Uterus (tissue), 4 donors: ENCODE measurements around the gene ALOXE3. TPM values are rescaled to one million over a fixed set of nuclear protein-coding genes. Genes with fewer than 3 reads are reported as not detected.
"Not testable (repeated sequence)": the region's sequence is repeated elsewhere in the genome, so short reads cannot be mapped to it uniquely, and the experiment has no call there.

Experiments used
- DNase-seq, 2 donors: peaks; one replicate each; pipeline ENCODE4 v3.0.0-alpha.2; 2019 to 2020
- H3K27ac ChIP-seq, 2 donors: fragments of 200-600 bp; sonication (generic); 1 replicate in 1 of 2; 2 replicates in 1 of 2; pipeline ENCODE4 v1.5.1; 2016 to 2018
- H3K27me3 ChIP-seq, 2 donors: fragments of 200-600 bp; sonication (generic); one replicate each; pipeline ENCODE4 v1.5.1; 2018 to 2019; ENCODE audit warnings: control low read depth in 1 of 2
- H3K36me3 ChIP-seq, 2 donors: fragments of 200-600 bp; sonication (generic); one replicate each; pipeline ENCODE4 v1.5.1; 2019; ENCODE audit warnings: control low read depth in 1 of 2
- H3K4me1 ChIP-seq, 2 donors: fragments of 200-600 bp; sonication (generic); one replicate each; pipeline ENCODE4 v1.5.1; 2018 to 2019; ENCODE audit warnings: control low read depth in 1 of 2
- H3K4me3 ChIP-seq, 2 donors: fragments of 200-600 bp; sonication (generic); 1 replicate in 1 of 2; 2 replicates in 1 of 2; pipeline ENCODE4 v1.5.1; 2018 to 2019; ENCODE audit warnings: mild to moderate bottlenecking in 1 of 2
- H3K9me3 ChIP-seq, 2 donors: fragments of 200-600 bp; sonication (generic); one replicate each; pipeline ENCODE4 v1.5.1; 2019; ENCODE audit warnings: control low read depth in 1 of 2
- POLR2A ChIP-seq, 2 donors: fragments of 450-650 bp; IDR thresholded peaks; one replicate each; pipeline ENCODE4 v1.6.1; 2016; ENCODE audit warnings: antibody characterized with exemption in 2 of 2, mild to moderate bottlenecking in 1 of 2, moderate library complexity in 1 of 2
- intact Hi-C: fragments of 100-400 bp; cut with DNase I; formaldehyde crosslinking; loops from one replicate; pipeline ENCODE4 v1.15.1; 2023; ENCODE audit warnings: low total_unique reads
- total RNA-seq, 4 donors: library from RNA; depleted of rRNA in 3 of 4; stranded (reverse); fragments of >200 nt in 3 of 4; gene quantifications; one replicate each; pipeline versions ENCODE4 v1.1.0 to v1.2.4, GENCODE V29; 2014 to 2023
- TF ChIP-seq, protein P1 (sequence below), 4 experiments: fragments of 200-600 bp in 2 of 4; fragments of 450-650 bp in 2 of 4; sonication (generic) in 2 of 4; IDR thresholded peaks; one replicate each; pipeline ENCODE4 v1.5.1; 2016 to 2019; ENCODE audit warnings: antibody characterized with exemption in 4 of 4, mild to moderate bottlenecking in 2 of 4, moderate library complexity in 1 of 4
- donor health status: DM: yes; HTN: yes; CAD: no.

ALOXE3 gene
- total RNA-seq, 4 donors from 2014 or later: 0.26 TPM; not detected in 3

- Histone ChIP-seq H3K27me3 (peaks cover 0 to 4% of the 10 kb centered on the region in 2 donors), H3K27ac (no peak overlapping the region), H3K4me1 (peaks cover 0 to 7% of the 10 kb centered on the region in 2 donors), H3K4me3 (no peak overlapping the region), H3K36me3 (no peaks in the 10 kb centered on the region), H3K9me3 (no peaks in the 10 kb centered on the region)
- no peak for DNase-seq
- intact Hi-C loops: no loop called here
- TF ChIP-seq, protein P1, sequence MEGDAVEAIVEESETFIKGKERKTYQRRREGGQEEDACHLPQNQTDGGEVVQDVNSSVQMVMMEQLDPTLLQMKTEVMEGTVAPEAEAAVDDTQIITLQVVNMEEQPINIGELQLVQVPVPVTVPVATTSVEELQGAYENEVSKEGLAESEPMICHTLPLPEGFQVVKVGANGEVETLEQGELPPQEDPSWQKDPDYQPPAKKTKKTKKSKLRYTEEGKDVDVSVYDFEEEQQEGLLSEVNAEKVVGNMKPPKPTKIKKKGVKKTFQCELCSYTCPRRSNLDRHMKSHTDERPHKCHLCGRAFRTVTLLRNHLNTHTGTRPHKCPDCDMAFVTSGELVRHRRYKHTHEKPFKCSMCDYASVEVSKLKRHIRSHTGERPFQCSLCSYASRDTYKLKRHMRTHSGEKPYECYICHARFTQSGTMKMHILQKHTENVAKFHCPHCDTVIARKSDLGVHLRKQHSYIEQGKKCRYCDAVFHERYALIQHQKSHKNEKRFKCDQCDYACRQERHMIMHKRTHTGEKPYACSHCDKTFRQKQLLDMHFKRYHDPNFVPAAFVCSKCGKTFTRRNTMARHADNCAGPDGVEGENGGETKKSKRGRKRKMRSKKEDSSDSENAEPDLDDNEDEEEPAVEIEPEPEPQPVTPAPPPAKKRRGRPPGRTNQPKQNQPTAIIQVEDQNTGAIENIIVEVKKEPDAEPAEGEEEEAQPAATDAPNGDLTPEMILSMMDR (IDR thresholded peaks at IDR 0.05): no peak
- TF ChIP-seq POLR2A (IDR thresholded peaks at IDR 0.05): no peak
These were observed 36.0 kb downstream of the ALOXE3 start for GRCh38 chr17:8082292-8082691.

DNA sequence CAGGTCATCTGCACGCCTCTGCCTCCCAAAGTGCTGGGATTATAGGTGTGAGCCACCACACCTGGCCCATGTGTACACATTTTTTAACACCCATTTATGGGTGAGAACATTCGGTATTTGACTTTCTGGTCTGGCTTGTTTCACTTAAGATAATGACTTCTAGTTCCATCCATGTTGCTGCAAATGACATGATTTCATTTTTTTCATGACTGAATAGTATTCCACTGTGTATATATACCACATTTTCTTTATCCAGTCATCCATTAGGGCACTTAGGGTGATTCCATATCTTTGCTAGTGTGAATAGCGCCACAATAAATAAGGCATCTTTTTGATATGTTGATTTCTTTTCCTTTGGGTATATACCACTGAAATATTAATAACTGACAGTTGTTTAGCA is 36.4 kb downstream of the ALOXE3 start:
- Histone ChIP-seq H3K27me3 (peaks cover 0 to 4% of the 10 kb centered on the region in 2 donors), H3K27ac (no peak overlapping the region), H3K9me3 (no peaks in the 10 kb centered on the region), H3K4me1 (peaks cover 0 to 7% of the 10 kb centered on the region in 2 donors), H3K36me3 (no peaks in the 10 kb centered on the region), H3K4me3 (no peak overlapping the region)
- TF ChIP-seq, protein P1 (IDR thresholded peaks at IDR 0.05): no peak
- TF ChIP-seq POLR2A (IDR thresholded peaks at IDR 0.05): no peak
- intact Hi-C loops: no loop called here
- DNase-seq: no peak

GRCh38 chr17:8080799-8081219 is 37.5 kb downstream of the ALOXE3 start:
- Histone ChIP-seq H3K4me3 (no peak overlapping the region), H3K27me3 (peaks cover 0 to 4% of the 10 kb centered on the region in 2 donors), H3K4me1 (peaks cover 0 to 7% of the 10 kb centered on the region in 2 donors), H3K36me3 (no peaks in the 10 kb centered on the region), H3K9me3 (no peaks in the 10 kb centered on the region), H3K27ac (no peak overlapping the region)
- DNase-seq: no peak
- TF ChIP-seq POLR2A (IDR thresholded peaks at IDR 0.05): no peak
- TF ChIP-seq, protein P1 (IDR thresholded peaks at IDR 0.05): no peak
- intact Hi-C loops: no loop called here

DNA sequence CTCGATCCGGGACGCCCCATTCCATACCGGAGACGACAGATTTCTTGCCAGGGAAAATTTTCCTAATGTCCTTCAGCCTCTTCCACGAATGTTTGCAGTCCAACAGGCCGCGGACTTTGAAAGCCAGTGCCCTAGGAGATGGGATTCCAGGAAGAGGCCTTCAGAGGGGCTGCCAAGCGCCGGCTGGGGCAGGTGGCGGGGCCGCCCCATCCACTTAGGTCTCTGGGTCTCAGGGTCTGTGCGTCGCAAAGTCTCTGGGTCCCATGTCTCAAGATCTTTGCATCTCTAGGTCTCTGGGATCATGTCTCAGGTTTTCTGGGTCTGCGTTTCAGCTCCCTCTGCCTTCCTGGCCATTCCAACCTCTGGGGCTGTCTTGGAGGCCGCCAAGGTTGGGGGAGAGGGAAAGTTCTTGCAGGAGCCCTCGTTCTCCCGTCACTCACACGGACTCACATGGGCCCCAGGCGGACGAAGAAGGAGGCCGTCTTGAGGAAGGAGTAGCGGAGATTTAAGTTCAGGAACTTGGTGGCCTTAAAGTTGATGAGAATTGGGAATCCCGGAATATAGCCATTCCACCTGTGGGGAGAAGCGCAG is 38.0 kb downstream of the ALOXE3 start:
- DNase-seq: no peak
- peak overlapping the region in 1 of 2 donors; percentile 15 for H3K4me3 ChIP-seq
- TF ChIP-seq, protein P1 (IDR thresholded peaks at IDR 0.05): no peak
- TF ChIP-seq POLR2A (IDR thresholded peaks at IDR 0.05): no peak

GRCh38 chr17:8079291-8080207 is 38.8 kb downstream of the ALOXE3 start:
- Histone ChIP-seq H3K27me3 (peaks cover 0 to 15% of the 10 kb centered on the region in 2 donors), H3K27ac (no peak overlapping the region), H3K9me3 (no peaks in the 10 kb centered on the region), H3K4me1 (peaks cover 0 to 7% of the 10 kb centered on the region in 2 donors), H3K4me3 (peak overlapping the region; percentile 15 to 31), H3K36me3 (no peaks in the 10 kb centered on the region)
- DNase-seq: peak; percentile 61 to 73
- intact Hi-C loops: loop anchor here (10.0 kb wide), 1 partner anchor 225 kb away; no protein-coding TSS in a partner anchor
- TF ChIP-seq, protein P1 (IDR thresholded peaks at IDR 0.05): peak; percentile 76 to 93 (median 86)
- peak in 1 of 2 donors; percentile 12 for TF ChIP-seq POLR2A (IDR thresholded peaks at IDR 0.05)

More for the DNA sequence above, 38.0 kb downstream of the ALOXE3 start:
- intact Hi-C loops: no loop called here
- H3K27me3 ChIP-seq: peaks cover 0 to 7% of the 10 kb centered on the region in 2 donors
- H3K9me3 ChIP-seq: no peaks in the 10 kb centered on the region
- H3K4me1 ChIP-seq: peaks cover 0 to 7% of the 10 kb centered on the region in 2 donors
- no peak overlapping the region for H3K27ac ChIP-seq
- H3K36me3 ChIP-seq: no peaks in the 10 kb centered on the region

- not testable (repeated sequence) for DNase-seq, H3K4me1 ChIP-seq, H3K36me3 ChIP-seq, H3K4me3 ChIP-seq, H3K27ac ChIP-seq, H3K9me3 ChIP-seq
- H3K27me3 ChIP-seq: peaks cover 7 to 24% of the 10 kb centered on the region in 2 donors
- intact Hi-C loops: loop anchor here (10.0 kb wide), 1 partner anchor 227 kb away; no protein-coding TSS in a partner anchor
These were observed 40.4 kb downstream of the ALOXE3 start for GRCh38 chr17:8077939-8078338.
